HG03521 (cell line): ENCODE results near the gene ARMCX2.
"Not testable (repeated sequence)": the region's sequence is repeated elsewhere in the genome, so short reads cannot be mapped to it uniquely, and the experiment has no call there.

Source experiments
- ATAC-seq: cut with Tn5 transposase; IDR thresholded peaks from one replicate; pipeline ENCODE4 v1.9.1; 2021; ENCODE audit warnings: mild to moderate bottlenecking, moderate library complexity; ENCODE audit not compliant: unreplicated experiment

ARMCX2 gene

DNA sequence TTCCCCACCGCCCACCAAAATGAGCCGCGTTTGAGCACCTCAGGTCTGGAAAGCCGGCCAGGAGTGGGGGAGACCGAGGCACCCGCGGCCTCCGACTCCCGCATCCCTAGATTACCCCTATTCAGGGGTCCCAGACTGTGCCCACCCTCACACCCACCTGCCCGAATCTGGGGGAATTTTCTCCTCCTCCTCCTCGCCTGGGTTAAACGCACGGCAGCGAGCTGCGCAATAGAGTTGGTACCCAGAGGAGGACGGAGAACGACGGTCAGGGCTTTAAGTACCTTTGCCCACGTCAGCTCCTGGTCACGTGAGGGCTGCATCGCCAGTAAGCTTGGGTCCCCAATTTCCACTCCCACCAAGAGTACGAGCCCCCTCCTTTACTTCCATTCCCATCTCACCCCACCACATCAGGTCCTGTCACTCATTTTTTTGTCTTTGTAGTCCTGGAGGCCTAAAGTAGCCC lies at the start of gene ARMCX2:
ARMCX2 (minus strand) TSS at position 250 of the 463 bp plus-strand sequence. CDS start 2,262 bp downstream, outside the sequence.
- ATAC-seq: peak; percentile 64

DNA sequence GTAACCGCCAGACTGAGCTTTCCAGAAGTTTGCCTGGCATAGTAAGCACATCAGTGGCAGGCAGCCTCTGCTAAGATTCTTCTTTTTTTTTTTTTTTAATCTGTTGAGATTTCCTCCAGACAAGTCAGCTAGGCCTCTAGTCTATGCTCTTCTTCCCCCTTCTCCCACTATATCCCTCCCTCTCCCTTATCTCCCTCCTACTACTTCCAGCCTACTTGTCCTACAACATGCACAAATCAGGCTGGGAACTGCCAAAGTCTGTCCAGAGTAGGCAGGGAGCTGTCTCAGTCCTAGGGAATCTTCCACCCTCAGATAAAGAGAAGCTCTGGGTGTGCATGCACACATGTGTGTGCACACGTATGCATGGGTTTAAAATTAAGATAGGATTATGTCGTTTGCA lies 49.7 kb upstream of the ARMCX2 start:
- ATAC-seq: no peak

DNA sequence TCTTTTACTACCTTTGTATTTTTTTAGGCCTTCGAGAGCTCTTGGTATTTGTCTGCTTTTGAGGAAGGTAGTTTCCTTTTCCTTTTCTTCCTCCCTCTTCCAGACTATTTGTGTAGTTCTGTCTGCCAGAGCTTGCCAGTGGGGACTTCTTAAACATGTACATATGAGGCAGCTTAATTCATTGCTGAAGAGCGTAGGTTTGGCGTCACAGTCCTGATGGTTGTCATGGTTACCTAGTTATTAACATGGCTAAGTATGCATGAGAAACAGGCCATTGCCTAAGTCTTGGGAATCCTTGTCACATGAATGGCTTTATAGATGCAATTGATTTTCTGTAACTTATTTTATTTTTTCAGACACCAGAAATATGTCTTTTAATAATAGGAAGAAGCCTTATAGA lies 48.5 kb upstream of the ARMCX2 start:
- ATAC-seq: no peak

DNA sequence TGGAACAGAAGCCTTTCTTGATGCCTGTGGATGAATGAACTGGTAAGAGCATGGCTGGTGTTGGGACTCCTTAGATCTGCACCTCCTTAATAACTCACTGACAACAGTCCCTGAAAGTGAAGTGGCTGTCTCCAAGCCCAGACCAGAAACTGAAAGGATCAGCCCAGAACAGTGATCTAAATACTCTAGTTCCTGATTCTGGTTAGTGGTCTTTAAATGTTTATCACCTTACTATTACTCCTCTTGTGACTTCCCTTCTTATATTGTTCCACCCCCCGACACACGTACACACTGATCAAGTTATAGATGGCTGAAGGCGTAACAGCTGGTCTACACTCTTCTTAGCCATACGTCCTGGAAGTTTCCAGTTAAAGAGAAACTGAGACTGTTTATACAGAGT lies 33.8 kb upstream of the ARMCX2 start:
- ATAC-seq: peak; percentile 79

DNA sequence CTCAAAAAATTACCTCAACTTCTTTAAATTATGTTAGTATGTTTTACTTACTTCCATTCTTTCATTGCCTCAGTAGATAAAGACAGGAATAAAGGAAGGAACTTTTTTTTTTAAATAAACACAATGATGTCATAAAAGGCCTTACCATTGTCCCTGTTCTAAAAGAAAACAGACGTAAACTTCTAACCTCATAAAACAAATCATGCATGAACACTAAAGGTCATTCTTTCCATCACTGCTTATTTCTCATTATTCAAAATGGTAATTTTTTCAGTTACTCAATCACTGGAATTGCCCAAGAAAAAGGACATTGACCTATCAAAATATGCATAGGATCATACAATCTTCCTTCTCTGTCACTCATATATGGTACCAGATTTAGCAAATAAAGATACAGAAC lies 32.2 kb upstream of the ARMCX2 start:
- ATAC-seq: no peak

DNA sequence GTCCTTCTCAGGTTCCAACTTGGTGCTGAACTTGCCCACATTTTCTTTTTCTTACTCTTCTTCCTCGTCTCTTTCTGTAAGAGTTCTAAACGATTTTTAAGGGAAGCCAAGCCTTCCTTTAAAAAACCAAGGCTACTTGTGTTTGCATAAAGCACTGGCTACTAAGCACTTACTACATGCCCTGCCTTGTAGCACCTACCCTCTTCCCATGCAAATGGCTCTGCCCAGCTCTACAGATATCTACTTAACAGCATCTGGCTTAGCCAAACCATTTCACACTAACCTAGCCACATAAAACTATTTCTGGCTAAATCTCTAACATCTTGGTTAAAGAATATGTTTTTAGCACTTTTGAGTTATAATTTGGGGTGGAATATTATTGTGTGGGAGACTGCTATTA lies 26.9 kb upstream of the ARMCX2 start:
- no peak for ATAC-seq

DNA sequence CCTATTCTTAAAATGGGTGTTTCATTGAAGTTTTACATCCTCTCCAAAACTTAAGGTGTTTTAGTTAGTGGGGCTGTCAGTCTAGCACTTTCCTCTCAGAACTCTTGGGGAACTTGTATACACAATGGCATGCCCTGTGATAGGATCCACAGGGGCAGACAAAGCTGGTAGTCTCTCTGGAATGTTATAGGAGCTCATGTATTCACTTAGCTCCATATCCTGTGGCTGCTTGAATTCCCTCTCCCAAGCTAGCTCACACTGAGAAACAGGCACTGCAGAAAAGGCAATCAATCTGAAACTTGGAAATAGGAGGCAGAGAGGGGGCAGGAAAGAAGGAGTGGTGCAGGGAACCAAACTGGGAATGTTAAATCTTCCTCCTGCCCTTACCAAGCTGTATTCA lies 26.3 kb upstream of the ARMCX2 start:
- no peak for ATAC-seq

DNA sequence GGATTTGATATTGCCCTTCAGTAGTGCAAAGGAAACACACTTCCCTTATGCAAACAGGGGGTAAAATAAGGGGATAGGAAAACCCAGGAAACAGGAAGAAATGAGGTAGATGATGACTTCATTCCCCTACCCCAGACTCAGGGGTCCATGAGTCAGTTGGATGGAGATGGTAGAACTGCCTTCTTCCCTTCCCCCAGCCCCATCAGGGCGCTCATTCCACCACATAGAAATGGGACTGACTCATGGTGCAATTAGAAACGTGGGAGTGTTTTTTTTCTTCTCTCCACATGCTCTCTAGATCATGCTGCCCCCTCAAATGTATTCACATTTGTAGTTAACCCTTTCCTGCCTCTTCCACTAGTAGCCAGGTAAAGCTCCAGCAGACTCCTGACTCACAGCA lies 23.1 kb upstream of the ARMCX2 start:
- ATAC-seq: no peak

DNA sequence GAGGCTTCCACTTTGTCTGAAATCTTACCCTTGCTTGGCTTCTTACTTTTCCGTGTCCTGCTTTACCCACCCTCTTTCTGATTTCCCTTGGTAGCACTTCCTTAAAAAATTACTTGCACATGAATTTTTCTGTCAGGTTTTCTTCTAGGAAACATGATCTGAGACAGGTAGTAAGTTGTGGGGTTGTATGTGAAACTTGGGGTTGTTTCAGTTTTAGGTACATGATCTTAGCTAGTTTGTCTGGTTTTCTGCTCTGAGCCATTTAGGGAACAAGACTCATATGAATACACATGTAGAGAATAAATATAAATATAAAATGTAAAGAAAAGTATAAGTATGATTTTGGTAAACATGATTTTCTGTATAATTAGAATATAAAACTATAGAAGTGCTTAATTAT lies 17.4 kb upstream of the ARMCX2 start:
- no peak for ATAC-seq

DNA sequence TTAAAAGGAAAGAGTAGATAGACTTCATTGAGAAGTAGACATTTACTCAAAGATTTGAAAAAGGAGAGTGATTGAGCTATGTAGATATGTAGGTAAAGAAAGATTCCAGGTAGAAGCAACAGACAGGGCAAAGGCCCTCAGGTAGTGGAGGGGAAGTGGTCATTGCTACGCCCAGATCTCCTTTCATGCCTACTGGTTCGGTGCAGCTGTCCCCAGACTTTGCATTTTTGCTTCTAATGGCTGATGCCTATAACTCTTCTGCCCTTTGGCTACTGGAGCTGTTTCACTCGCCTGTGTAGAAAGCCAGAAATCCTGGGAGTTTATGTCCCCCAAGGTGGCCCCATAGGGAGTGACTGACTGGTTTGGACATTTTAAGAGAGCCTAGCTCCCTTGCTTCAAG lies 16.9 kb upstream of the ARMCX2 start:
- no peak for ATAC-seq

DNA sequence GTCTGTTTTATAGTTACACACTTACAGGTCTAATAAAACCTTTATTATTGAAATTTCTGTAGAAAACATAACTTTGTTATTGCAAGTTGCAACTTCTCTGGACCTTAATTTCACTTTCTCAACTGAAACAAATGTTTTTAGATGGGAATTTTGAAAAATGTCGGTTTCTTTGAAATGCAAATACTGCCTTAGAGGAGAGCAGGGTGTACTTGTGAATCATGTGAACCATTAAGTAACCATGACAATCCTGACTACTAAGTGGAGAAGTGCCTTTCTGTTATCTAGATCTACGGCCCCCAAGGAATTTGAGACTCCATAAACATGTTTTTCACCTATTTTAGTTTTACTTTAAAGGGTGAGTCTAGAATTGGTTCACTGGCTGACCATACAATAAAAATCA lies 8.5 kb upstream of the ARMCX2 start:
- no peak for ATAC-seq

DNA sequence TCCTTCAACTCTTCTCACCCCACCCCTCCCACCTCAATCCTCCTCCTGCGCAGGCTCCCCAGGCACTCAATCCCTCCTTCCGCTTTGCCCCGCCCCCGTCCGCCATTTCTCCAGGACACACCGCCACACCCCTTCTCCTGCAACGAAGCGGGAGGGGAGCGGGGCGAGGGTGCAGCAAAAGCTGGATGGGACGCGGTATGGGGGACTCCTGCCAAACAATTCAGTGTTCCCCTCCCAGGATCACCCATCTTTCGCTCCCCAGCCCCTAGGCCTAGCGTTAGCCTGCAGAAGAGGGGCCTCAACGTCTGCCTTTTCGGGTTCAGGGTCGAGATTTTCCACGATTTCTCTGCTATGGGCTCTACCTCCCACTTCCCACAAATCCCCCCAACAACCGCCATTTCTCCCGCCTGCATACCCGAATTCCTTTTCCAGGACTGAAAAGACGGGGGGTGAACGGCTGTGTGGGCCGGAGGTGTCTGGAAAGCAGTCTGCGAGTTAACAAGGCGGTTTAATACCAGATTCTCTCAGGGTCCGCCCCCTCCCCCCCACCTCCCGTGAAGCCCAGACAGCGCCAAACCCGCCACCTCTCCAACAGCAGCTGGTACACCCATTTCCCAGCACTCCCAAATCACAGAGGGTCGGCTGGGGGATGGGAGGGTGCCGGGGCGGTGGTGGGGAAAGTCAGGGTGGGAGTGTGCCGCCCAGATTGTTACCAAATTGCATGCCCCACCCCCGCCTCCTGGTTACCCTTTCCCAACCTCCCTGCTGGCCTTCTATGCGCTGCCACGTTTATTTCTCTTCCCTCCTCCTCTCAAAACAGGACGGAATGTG lies 774 bp downstream of the ARMCX2 start:
- ATAC-seq: no peak

DNA sequence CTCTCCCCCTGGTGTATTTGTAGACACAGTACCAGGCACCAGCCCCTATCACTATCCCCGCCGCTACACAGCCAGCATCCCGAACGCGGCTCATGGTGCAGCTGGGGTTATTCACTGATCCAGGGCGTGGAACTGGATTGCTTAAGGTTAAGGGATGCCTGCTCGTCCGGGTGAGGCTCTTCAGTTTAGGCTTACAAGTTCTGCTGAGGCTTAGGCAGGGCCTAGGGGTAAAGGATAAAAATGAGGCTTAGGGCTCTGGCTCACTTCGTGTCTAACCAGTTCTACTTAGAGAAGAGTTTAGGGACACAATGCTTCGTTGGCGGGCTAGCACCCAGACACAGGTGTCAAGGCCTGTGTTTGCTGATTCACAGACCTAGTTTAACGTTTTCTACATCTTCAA lies 2.2 kb downstream of the ARMCX2 start:
- ATAC-seq: no peak

DNA sequence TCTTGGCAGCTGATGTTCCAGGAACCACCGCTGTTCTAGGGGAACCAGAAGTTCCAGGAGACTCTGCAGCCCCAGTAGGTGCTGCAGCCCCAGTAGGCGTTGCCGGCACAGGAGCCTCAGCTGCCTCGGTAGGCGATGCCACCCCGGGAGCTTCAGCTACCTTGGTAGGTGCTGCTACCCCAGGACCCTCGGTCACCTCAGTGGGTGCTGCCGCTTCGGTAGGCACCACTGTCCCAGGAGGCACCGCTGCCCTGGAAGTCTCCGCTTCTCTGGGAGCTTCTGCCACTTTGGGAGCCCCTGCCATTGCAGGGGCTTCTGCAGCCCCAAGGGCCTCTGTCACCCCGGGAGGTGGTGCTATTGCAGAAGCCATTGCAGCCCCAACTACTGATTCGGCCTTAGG lies 2.8 kb downstream of the ARMCX2 start:
- no peak for ATAC-seq

DNA sequence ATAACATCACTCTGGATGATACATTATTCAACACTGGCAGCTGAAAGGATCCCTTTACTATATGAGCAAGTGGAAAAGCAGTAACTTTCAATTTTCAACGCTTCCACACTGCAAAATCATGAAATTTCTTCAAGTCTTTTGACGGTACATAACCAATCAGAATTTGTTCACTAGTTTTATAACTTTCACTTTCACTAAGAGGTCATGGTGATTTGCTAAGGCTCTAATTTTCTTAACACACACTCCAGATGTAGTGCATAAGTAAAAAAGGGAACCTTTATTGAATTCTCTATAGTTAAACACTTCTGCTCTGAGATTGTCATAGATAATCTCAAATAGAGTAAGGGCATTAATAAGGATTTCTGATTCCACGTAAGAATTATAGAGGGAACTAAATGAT lies 4.1 kb downstream of the ARMCX2 start:
- no peak for ATAC-seq

DNA sequence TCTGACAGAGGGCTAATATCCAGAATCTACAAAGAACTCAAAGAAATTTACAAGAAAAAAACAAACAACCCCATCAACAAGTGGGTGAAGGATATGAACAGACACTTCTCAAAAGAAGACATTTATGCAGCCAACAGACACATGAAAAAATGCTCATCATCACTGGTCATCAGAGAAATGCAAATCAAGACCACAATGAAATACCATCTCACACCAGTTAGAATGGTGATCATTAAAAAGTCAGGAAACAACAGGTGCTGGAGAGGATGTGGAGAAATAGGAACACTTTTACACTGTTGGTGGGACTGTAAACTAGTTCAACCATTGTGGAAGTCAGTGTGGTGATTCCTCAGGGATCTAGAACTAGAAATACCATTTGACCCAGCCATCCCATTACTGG lies 11.9 kb downstream of the ARMCX2 start:
- not testable (repeated sequence) for ATAC-seq

DNA sequence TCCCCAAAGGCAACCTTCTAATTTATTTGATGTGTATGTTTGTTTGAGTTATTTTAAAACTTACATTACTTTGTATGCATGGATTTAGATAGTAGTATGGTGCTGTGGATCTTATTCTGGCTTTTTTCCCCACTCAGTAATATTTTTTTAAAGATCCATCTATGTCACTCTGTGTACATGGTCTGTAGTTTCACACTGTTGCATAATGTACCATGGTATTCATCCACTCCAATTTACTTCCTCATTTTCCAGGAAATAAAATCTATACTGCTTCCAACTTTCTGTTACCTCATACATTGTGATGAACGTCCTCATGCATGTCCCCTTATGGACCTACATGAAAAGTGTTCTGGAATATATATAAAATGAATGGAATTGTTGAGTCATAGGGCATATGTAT lies 17.6 kb downstream of the ARMCX2 start:
- no peak for ATAC-seq

DNA sequence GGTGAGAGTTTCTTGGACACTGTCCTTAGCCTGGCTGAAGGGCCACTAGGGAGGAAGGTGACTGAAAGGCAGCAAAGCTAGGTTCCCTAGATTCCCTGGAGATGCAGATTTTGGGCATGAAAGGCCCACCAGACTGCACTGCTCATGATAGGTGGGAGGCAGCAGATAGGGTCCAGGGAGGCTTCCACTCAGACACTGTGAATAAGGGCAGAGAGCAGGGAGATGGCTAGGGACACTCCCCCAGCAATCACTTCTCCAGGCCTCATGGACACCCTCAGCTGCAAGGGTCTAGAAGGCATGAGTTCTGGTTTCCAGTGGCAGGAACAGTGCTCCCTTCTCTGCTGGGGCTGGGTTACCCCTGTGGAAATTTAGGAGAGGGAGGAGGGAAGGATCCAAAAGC lies 20.1 kb downstream of the ARMCX2 start:
- ATAC-seq: no peak

DNA sequence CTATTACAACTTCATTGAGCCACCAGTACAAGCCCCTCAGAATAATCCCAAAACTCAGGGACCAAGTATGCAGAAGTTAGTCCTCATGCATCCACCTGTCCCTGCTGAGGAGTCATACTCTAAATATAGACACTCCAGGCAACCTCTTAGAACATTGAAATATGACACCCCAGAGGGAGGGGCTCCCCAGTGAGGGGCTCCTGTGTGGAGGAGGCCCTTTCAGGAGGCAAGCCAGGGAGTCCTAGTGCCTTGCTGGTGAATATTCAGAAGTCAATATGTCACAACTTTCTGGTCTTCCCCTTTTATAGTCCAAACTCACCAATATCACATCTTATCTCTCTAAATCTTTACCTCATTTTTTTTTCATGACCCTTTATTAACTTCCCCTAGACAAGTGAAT lies 40.3 kb downstream of the ARMCX2 start:
- no peak for ATAC-seq

DNA sequence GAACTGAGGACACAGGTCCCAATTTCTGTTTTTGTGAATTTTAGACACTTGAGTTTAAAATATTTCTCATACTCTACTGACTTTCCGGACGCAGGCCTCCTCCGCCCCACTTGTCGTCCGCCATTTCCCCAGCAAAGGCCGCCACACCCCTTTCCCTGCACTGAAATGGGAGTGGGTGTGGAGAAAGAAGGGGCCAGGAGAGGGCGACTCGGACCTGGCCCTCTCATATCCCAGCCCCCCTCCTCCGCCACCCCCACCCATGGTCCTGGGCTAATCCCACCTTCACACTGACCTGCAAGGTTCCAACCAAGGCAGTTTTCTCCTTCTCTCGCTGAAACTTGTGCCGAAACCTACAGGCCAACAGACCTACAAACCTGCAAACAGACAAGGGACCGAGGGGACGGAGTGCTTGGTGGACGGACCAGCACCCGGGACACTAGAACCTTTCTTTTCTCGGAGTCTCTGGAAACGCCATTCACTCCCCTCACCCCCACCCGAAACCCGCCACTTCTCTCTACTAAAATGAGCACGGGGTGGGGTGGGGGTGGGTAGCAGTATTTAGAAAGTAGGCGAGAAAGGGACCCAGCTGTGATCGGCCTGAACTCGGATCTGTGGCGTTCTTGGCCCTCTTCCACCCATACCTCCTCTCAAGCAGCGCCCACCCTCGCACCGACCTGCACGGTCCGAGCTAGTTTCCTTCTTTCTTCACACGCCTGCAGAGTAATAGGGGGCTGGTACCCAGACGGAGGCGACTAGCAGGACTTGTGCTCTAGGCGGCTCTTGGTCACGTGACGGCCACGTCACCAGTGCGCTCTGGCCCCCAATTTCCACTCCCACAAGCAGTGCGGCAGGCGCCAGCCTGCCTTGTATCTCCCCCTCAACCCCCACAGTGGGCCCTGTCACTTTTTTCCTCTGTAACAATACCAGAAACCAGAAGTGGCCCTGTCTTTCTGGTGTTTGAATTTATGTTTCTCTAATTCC lies 42.1 kb downstream of the ARMCX2 start, which contains the start of gene ARMCX6:
ARMCX6 (minus strand) TSS at position 790 of the 981 bp plus-strand sequence. CDS start 1,380 bp downstream, outside the sequence.
- ATAC-seq: peak; percentile 94

DNA sequence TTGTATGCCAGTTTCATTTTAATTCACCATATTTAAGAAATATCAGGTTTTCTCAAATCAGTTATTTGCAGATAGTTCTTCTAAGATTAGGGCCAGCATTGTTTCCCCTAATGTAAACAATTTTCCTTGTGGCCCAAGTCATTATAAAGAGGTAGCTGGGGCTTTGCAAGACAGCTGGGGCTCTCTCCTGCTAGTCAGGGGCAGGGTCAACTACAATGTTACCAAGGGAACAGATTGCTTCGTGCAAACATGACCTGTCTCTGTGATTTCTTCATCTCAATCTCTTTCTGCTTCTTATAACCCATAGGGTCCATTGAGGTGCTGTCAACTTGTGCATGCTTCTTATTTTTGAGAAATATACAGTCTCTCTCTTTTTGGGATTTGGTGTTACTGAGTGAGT lies 53.9 kb downstream of the ARMCX2 start:
- no peak for ATAC-seq
